Skeletal muscle satellite cell (primary cell): Measurements from ENCODE around the gene SLC26A11.
A peak's percentile ranks its signal among the peaks of the same experiment; 100 is the strongest.
"Not testable (repeated sequence)": the region's sequence is repeated elsewhere in the genome, so short reads cannot be mapped to it uniquely, and the experiment has no call there.

Experiments used
- H3K27me3 ChIP-seq: 2 replicates; pipeline ENCODE4 v1.7.0; 2013; ENCODE audit warnings: low read length; ENCODE audit not compliant: control insufficient read depth, insufficient read depth
- H3K36me3 ChIP-seq: 2 replicates; pipeline ENCODE4 v1.7.0; 2013; ENCODE audit warnings: mild to moderate bottlenecking, control low read depth, low read length; ENCODE audit not compliant: insufficient read depth
- H3K4me1 ChIP-seq: 2 replicates; pipeline ENCODE4 v1.7.0; 2013; ENCODE audit warnings: low read length; ENCODE audit not compliant: control insufficient read depth, insufficient read depth
- H3K4me2 ChIP-seq: 2 replicates; pipeline ENCODE4 v1.7.0; 2013; ENCODE audit warnings: mild to moderate bottlenecking, low read length
- H3K4me3 ChIP-seq: 2 replicates; pipeline ENCODE4 v1.7.0; 2013; ENCODE audit warnings: low read length
- H3K9ac ChIP-seq: 2 replicates; pipeline ENCODE4 v1.7.0; 2013; ENCODE audit warnings: mild to moderate bottlenecking, low read depth, low read length, moderate library complexity
- H3K9me3 ChIP-seq: replicated peaks from 2 replicates; pipeline ENCODE4 v1.7.0; 2013; ENCODE audit warnings: mild to moderate bottlenecking, control low read depth, low read length

SLC26A11 gene

GRCh38 chr17:80267391-80267790 lies 47.2 kb downstream of the SLC26A11 start:
- peaks cover 34% of the 10 kb centered on the region for H3K36me3 ChIP-seq
- H3K9me3 ChIP-seq: no peaks in the 10 kb centered on the region
- no peak overlapping the region for H3K4me3 ChIP-seq
- H3K4me2 ChIP-seq: no peak overlapping the region
- H3K9ac ChIP-seq: no peak overlapping the region
- peaks cover 17% of the 10 kb centered on the region for H3K4me1 ChIP-seq
- no peaks in the 10 kb centered on the region for H3K27me3 ChIP-seq

DNA sequence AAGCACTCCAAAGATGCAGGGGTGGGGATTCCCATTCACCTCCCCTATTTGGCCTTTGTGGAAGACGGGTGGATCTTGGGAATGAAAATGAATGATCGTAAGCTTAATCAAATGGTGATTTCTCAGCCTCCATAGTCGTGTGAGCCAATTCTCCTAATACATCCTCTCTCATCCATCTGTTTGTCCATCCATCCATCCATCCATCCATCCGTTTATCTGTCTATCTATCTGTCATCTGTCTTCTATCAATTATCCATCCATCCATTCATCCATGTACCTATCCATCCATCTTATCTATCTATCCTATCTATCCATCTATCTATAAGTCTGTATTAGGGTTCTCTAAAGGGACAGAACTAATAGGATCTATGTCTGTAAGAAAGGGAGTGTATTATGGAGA lies 48.2 kb downstream of the SLC26A11 start:
- H3K4me1 ChIP-seq: peaks cover 6% of the 10 kb centered on the region
- no peak overlapping the region for H3K4me3 ChIP-seq
- peaks cover 34% of the 10 kb centered on the region for H3K36me3 ChIP-seq
- no peak overlapping the region for H3K9ac ChIP-seq
- H3K27me3 ChIP-seq: no peaks in the 10 kb centered on the region
- no peaks in the 10 kb centered on the region for H3K9me3 ChIP-seq
- H3K4me2 ChIP-seq: no peak overlapping the region

GRCh38 chr17:80269405-80269807 lies 49.2 kb downstream of the SLC26A11 start:
- Histone ChIP-seq H3K9me3 (no peaks in the 10 kb centered on the region), H3K4me3 (no peak overlapping the region), H3K4me2 (no peak overlapping the region), H3K36me3 (peaks cover 28% of the 10 kb centered on the region), H3K4me1 (no peaks in the 10 kb centered on the region), H3K27me3 (no peaks in the 10 kb centered on the region), H3K9ac (no peak overlapping the region)

DNA sequence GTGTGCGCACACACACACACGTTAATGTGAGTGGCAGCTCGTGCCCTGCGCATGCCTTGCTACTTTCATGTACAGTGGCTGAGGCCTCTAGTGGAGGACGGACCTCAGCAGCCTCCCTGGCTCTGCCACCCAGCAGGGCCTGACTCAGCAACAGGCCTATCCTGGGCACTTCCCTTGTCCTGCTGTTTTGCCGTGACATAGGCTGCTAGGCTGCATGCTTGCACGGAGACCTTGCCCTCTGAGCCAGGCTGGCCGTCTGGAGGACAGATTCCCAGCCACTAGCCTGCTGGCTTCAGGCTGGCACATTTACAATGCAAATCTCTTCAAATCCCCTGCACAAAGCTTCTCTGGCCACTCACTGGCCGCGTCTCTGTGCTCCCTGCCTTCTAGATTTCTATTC lies 49.9 kb downstream of the SLC26A11 start:
- H3K4me1 ChIP-seq: no peaks in the 10 kb centered on the region
- H3K36me3 ChIP-seq: peaks cover 26% of the 10 kb centered on the region
- no peaks in the 10 kb centered on the region for H3K27me3 ChIP-seq
- H3K9me3 ChIP-seq: no peaks in the 10 kb centered on the region
- no peak overlapping the region for H3K9ac ChIP-seq
- no peak overlapping the region for H3K4me3 ChIP-seq
- no peak overlapping the region for H3K4me2 ChIP-seq

DNA sequence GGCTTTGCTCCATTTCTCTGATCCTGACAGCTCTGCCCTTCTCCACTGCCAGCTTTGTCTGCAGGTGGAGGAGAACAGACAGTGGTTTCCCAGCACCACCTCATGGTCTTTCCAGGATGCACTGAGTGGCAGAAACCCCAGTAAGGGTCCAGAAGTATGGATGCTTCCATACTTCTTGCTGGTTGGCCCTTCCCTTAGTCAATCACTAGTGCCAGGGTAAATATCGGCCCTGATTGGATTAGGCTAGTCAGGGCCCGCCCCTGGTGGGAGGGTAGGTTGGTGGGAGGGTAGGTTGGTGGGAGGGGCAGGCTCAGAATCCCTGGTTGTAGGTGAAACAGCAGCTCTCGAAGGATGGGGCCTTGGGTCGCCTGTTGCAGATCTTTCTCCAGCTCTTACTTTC lies 50.6 kb downstream of the SLC26A11 start:
- no peaks in the 10 kb centered on the region for H3K4me1 ChIP-seq
- peaks cover 23% of the 10 kb centered on the region for H3K36me3 ChIP-seq

GRCh38 chr17:80272366-80272765 lies 52.1 kb downstream of the SLC26A11 start:
- no peak overlapping the region for H3K9ac ChIP-seq
- no peaks in the 10 kb centered on the region for H3K9me3 ChIP-seq
- H3K36me3 ChIP-seq: peaks cover 21% of the 10 kb centered on the region
- no peak overlapping the region for H3K4me3 ChIP-seq
- H3K4me2 ChIP-seq: no peak overlapping the region
- H3K27me3 ChIP-seq: no peaks in the 10 kb centered on the region
- no peaks in the 10 kb centered on the region for H3K4me1 ChIP-seq

More for the DNA sequence above, 50.6 kb downstream of the SLC26A11 start:
- no peak overlapping the region for H3K9ac ChIP-seq
- H3K4me2 ChIP-seq: no peak overlapping the region
- H3K4me3 ChIP-seq: no peak overlapping the region
- H3K9me3 ChIP-seq: no peaks in the 10 kb centered on the region
- no peaks in the 10 kb centered on the region for H3K27me3 ChIP-seq

DNA sequence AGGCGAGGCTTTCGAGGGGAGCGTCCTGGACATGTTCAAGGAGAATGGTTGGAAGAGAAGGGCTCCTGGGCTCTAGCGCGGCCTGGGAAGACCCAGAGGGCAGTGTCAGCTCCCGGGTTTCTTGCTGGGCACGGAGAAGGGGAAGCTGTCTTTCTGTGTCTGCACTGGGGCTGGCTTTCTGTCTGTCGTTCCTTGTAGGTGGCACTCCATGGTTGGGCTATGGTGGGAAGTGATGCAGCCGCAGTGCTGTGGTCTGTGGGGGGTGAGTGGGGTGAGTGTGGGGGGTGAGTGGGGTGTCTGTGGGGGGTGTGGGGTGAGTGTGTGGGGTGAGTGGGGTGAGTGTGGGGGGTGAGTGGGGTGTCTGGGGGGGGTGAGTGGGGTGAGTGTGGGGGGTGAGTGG lies 54.1 kb downstream of the SLC26A11 start:
- no peak overlapping the region for H3K9ac ChIP-seq
- peaks cover 19% of the 10 kb centered on the region for H3K4me1 ChIP-seq
- no peak overlapping the region for H3K4me2 ChIP-seq
- no peaks in the 10 kb centered on the region for H3K9me3 ChIP-seq
- peaks cover 7% of the 10 kb centered on the region for H3K36me3 ChIP-seq
- no peaks in the 10 kb centered on the region for H3K27me3 ChIP-seq
- H3K4me3 ChIP-seq: no peak overlapping the region

DNA sequence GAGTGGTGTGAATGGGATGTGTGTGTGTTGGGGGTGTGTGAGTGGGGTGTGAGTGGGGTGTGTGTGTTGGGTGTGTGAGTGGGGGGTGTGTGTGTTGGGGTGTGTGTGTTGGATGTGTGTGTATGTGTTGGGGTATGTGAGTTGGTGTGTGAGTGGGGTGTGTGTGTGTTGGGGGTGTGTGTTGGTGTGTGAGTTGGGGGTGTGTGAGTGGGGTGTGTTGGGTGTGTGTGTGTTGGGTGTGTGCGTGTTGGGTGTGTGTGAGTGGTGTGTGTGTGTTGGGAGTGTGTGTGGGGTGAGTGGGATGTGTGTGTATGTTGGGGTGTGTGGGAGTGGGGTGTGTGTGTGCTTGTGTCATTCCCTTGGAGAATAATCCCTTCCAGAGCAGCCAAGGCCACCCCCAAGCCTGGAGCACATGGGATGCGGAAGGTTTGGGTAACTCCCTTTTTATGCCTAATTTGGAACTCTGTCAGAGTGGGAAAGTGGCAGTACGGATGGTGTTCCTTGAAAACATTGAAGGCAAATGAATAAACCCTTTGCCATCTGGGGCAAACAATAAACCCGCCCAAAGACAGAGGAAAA lies 54.7 kb downstream of the SLC26A11 start:
- Histone ChIP-seq H3K9ac (no peak overlapping the region), H3K9me3 (no peaks in the 10 kb centered on the region), H3K27me3 (no peaks in the 10 kb centered on the region), H3K36me3 (peaks cover 6% of the 10 kb centered on the region), H3K4me3 (no peak overlapping the region), H3K4me1 (peaks cover 25% of the 10 kb centered on the region), H3K4me2 (no peak overlapping the region)

- H3K4me2 ChIP-seq, H3K4me3 ChIP-seq, H3K9me3 ChIP-seq, H3K36me3 ChIP-seq, H3K27me3 ChIP-seq, H3K9ac ChIP-seq: not testable (repeated sequence)
- peaks cover 30% of the 10 kb centered on the region for H3K4me1 ChIP-seq
Observed at GRCh38 chr17:80275857-80276256, 55.6 kb downstream of the SLC26A11 start.

GRCh38 chr17:80277751-80278671 lies 57.8 kb downstream of the SLC26A11 start:
- Histone ChIP-seq H3K27me3 (no peaks in the 10 kb centered on the region), H3K36me3 (peaks cover 15% of the 10 kb centered on the region), H3K4me3 (no peak overlapping the region), H3K9ac (no peak overlapping the region), H3K4me1 (peaks cover 30% of the 10 kb centered on the region), H3K4me2 (peak overlapping the region; percentile 47), H3K9me3 (no peaks in the 10 kb centered on the region)

DNA sequence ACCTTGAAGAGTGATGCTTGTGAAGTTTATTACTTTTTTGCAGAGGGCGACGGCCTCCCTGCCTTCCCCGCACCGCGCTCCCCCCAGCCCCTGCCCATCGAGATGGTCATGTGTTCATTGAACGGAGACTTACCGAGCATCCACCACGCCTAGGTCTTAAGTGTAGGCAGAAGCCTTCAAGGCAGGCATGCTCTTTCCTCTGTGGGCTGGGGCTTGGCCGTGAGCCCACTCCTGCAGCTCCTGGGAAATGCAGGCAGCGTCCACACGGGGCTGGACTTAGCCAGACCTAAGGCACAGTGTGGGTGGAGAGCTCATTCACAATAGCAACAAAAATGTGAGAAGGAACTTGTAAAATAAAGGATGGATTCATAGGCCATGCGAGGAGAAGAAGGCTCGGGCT lies 59.7 kb downstream of the SLC26A11 start:
- no peaks in the 10 kb centered on the region for H3K9me3 ChIP-seq
- H3K36me3 ChIP-seq: peaks cover 18% of the 10 kb centered on the region
- peaks cover 30% of the 10 kb centered on the region for H3K4me1 ChIP-seq
- no peak overlapping the region for H3K4me3 ChIP-seq
- H3K27me3 ChIP-seq: no peaks in the 10 kb centered on the region
- H3K4me2 ChIP-seq: peak overlapping the region; percentile 37
- H3K9ac ChIP-seq: no peak overlapping the region

GRCh38 chr17:80281516-80281915 lies 61.3 kb downstream of the SLC26A11 start:
- H3K9me3 ChIP-seq: no peaks in the 10 kb centered on the region
- H3K4me2 ChIP-seq: no peak overlapping the region
- H3K36me3 ChIP-seq: peaks cover 16% of the 10 kb centered on the region
- no peak overlapping the region for H3K4me3 ChIP-seq
- no peaks in the 10 kb centered on the region for H3K27me3 ChIP-seq
- peaks cover 30% of the 10 kb centered on the region for H3K4me1 ChIP-seq
- no peak overlapping the region for H3K9ac ChIP-seq
